Stimulated activated CD4-positive, alpha-beta T cell treated with anti-CD3 and anti-CD28 coated beads, Interleukin-1b, Interleukin-23, amount 100 ng/mL, for 4 hours (primary cell): Measurements from ENCODE around the gene EAF2.
A peak's percentile ranks its signal among the peaks of the same experiment; 100 is the strongest.
"Not testable (repeated sequence)": the region's sequence is repeated elsewhere in the genome, so short reads cannot be mapped to it uniquely, and the experiment has no call there.

Experiments used
- DNase-seq, 2 donors: peaks; one replicate each; pipeline ENCODE4 v3.0.0-alpha.2; 2020; ENCODE audit warnings: low read depth in 2 of 2

EAF2 gene

DNA sequence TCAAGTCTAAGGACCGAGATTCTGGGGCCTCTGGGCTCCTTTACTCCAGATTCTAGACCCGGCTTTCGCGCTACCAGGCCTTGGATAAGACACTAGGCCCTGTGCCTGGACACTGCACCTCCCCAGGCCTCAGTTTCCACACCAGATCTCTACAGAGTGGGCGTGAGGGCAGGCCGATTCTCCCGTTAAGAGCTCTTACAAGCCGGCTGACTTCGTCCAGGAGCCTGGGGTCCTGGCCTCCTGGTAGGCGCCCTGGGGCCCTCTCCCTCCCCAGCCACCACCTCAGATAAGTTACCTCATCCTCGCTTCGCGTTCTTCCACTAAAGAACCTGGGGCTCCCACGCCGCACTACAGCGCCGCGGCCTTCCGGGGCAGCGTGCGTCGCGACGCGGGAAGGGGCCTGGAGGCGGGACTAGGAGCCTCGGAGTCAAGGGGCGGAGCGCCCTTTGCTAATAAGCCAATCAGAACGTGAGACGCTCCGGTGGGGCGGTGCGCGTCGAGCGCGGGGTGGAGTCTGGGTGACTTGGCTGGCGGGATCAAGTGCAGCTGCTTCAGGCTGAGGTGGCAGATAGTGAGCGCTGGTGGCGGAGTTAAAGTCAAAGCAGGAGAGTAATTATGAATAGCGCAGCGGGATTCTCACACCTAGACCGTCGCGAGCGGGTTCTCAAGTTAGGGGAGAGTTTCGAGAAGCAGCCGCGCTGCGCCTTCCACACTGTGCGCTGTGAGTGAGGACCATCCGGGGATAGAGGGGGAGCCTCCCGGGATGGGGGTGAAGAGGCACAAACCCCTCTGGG lies at the start of gene EAF2, which contains the start of gene IQCB1:
Gene EAF2 (plus strand): TSS at position 539 of the 794 bp plus-strand sequence. CDS start 77 bp downstream, at position 616.
Gene IQCB1 (minus strand): TSS at position 390 of the 794 bp plus-strand sequence. CDS start 6,100 bp downstream, outside the sequence.
- DNase-seq: peak; percentile 90 to 93

DNA sequence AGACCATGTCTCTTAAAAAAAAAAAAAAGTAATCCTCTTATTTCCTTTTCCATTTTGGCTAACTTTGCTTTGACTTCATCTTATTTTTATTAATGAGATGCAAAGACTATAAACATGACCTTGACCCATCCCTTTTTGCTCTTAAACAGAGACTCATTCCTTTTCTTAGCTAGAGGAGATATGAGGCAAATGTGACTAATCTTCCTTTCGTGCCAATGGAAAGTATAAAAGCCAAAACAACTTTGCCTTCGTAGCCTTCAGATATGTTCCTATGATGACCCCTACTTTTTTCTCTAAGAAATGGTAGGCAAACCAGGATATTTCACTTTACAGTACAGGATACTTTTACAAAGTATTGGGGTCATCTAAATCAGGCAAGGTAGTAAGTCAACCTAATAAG lies 48.5 kb upstream of the EAF2 start:
- no peak for DNase-seq

DNA sequence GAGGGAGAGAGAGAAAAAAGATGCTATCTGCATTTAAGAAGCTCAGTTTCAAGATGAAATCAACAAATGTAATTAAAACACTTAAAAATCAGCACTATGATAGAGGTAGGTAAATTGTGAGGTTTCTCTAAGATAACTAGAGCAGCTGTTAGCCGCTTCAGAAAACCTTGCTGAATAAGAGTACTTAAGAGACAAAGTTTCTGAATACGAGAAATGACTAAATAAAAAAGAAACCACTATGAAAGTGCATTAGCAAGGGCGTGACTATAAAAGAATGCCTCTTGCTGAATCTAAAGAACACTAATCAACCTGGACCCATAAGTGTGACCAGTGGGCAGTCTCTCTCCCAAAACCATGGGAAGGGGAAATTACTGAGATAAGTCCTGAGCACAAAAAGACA lies 41.9 kb upstream of the EAF2 start:
- no peak for DNase-seq

DNA sequence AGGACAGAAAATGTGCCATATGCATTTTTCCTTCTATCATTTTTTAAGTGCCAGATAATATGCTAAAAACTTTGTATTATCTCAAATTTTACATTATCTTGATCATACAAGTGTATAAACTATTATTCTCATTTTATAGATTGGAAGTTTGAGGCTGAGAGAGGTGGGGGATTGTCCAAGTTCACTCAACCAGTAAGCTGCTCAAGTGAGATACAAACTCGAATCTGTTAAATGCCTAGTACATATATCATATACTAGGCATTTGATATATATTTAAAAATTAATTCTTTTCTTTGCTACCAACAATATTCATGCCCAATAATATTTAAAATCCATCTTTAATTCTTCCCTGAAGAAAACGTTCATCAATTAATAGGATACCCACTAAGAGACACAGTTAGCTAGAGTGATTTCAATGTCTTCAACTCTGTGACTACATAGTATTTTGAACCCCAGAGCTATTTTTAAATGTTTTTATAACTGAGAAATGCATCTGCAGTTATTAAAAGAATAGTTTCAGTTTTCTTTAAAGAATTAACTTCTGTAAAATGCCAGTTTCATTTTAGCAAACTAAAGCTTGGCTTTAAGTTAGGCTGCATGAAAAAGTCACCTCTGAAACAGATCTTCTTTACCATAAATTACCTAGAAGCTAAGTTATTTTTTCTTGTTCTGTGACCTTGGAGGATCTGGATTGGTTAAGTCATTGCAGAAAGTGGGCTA lies 40.6 kb upstream of the EAF2 start:
- DNase-seq: no peak

DNA sequence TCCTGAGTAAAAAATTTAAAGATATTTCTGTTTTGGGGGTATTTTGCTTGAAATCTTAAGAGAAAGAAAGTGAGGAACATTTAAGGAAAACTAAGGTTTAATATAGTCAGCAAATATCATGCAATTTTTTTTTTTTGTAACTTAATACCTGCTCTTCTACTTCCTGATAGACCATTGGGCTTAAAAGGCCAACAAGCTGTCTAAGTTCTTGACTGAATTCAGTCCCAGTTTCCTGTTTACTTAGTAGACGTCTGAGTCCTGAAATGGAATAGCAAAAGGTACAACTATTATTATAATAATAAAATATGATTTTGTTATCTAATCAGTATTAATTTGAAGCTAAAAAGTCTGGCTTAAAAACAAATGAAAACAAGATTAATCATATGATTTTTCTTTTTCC lies 38.0 kb upstream of the EAF2 start:
- no peak for DNase-seq

DNA sequence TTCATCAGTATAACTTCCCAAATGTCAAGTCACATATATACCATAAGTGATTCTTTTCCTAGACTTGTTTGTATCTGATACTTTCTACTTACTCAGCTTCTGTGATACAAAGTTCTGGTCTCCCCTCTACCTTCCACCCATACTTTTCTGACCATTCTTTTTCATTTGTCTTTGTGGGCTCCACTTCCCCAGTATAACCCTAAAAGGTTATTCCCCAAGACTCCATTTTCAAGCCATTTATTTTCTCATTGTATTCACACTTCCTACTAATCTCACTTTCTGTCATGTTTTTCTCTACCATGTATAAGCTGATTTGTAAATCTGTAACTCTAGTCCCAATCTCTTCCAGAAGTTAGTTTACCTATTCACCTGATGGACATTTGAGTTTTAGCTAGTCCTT lies 34.1 kb upstream of the EAF2 start:
- no peak for DNase-seq

DNA sequence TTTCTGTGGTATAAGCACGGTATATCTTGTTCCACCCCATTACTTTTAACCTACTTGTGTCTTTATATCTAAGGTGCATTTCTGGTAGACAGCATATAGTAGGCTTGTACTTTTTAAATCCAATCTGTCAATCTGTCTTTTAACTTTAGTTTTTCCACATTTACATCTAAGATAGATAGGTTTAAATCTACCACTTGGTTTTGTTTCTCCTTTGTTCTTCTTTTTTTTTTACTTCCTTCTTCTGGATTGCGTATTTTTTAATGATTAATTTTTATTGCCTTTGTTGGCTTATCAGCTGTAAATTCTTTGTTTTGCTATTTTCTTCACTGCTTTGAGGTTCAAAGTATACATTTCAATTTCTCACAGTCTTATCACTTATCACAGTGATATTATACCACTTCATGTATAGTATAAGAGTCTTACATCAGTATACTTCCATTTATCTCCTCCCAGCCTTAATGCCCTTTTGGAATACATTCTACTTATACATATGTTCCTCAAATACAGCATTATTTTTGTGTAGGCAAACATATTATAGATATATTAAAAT lies 31.2 kb upstream of the EAF2 start:
- DNase-seq: no peak

DNA sequence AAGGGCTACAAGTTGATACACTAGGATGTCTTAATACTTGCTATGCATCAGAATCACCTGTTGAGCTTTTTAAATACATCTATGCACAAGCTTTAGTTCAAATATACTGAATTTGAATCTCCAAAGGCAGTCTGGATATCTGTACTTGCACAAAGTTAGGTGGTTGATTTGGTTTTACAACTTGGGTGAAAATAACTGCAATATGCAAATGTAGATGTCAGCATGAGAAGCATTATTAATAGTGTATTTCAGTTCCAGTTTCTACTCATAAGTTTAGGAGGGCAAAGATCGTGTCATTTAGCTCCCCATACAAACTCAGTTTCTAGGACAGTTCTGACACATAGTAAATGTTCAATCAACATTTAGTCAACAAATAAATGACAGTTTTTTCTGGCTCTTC lies 25.8 kb upstream of the EAF2 start:
- no peak for DNase-seq

DNA sequence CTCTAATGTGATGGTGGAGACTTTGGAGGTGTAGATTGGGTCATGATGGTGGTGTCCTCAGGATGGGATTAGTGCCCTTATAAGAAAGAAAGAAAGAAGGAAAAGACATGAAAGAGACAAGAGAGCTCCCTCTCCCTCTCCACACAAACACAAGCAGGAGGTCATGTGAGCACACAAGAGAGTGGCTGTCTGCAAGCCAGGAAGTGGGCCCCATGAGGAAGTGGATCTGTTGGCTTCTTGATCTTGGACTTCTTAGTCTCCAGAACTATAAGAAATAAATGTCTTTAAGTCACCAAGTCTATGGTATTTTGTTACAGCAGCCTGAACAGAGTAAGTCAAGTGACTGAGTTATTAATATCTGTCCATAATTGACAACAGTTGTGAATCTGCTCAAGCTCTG lies 17.3 kb upstream of the EAF2 start:
- DNase-seq: no peak

DNA sequence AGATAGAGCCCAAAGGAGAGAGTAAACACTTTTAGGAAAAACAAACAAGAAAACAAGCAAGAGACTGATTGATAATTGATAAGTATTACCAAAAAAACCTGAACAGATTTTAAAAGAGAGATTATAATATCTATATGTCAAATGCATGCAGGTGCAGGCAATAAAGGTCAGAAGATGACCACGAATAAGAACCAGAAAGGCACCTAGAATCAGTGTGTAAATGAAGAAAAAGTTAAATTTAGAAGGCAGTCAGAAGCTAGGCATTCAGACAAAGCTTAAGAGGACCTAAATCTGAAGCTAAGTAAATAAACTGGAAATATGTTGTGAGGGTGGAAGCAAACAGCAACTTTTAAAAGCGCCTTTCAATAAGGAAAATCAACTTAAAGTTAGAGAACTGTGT lies 16.4 kb upstream of the EAF2 start:
- no peak for DNase-seq

DNA sequence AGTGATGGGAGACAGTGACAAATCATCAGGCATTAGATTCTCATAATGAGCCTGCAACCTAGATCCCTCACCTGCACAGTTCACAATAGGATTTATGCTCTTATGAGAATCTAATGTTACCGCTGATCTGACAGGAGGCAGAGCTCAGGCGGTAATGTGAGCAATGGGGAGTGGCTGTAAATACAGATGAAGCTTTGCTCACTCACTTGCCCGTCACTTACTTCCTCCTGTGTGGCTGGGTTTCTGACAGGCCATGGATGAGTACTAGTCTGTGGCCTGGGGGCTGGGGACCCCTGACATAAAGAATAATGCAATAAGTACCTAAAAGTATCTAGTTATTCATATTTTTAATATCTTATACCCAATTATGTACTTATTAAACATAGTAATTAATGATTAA lies 15.8 kb upstream of the EAF2 start:
- no peak for DNase-seq

DNA sequence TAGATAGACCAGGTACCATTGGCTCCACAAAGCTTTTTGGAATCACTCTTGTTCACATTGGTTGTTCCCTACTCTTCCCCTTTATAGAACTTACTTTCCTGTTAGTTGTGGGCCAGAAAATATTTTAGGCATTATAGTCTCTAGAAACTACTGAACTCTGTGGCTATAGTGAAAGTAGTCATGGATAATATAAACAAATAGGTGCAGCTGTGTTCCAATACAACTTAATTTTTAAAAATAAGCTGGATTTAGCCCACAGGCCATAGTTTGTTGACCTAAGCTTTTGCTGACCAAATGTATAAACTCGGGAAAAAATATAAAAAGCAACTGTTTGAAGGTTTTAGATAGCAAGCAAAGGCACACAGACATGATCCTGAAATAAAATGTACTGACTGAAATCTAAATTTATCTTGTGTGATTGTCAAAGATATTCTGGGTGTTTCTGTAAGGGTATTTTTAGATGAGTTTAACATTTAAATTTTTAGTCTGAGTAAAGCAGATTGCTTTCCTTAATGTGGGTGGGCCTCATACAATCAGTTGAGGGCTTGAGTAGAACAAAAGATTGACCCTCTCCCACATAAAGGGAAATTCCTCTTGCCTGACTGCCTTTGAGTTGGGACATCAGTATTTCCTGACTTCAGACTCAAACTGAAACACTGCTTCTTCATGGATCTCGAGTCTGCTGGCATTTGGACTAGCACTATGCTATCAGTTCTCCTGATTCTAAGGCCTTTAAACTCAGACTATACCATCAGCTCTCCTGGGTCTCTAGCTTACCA lies 13.4 kb upstream of the EAF2 start:
- DNase-seq: no peak

DNA sequence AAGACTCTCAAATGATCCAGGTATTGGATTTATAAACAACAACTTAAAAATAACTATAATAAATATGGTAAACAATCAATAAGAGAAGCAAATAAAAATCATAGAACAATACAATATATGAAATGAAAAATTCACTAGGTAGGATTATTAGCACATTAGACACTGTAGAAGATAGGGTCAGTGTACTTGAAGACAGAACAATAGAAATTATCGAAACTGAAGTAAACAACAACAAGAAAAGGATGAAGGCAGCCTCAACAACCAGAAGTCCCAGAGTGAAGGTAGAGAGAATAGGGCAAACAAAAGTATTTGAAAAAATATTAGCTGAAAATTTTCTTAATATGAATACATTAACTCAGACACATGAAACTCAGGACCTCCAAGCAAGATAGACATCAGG lies 12.0 kb upstream of the EAF2 start:
- no peak for DNase-seq

DNA sequence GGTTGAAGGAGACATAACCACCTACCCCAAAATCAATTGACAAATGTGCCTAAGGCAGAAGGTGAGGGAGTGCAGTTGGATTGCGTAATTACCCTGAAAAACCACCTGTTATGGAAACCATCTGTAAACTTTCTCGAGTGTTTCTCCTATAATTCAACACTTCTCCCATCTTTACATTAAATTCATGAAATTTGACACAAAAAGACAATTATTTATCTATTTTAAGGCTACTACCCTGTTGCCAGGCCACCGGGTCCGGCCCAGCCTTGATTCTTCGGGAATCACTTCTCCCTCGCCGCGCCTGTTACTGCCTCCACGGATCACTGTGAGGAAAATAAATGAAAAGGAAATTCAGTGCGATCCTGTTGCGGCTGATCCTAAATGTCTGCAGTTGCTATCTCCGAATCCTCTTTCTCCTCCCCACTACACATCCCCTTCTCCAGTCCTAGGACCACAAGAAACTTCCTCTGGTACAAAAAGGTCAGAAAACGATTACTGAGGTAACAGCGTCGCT lies 795 bp upstream of the EAF2 start:
- DNase-seq: peak in 1 of 2 donors; percentile 1

DNA sequence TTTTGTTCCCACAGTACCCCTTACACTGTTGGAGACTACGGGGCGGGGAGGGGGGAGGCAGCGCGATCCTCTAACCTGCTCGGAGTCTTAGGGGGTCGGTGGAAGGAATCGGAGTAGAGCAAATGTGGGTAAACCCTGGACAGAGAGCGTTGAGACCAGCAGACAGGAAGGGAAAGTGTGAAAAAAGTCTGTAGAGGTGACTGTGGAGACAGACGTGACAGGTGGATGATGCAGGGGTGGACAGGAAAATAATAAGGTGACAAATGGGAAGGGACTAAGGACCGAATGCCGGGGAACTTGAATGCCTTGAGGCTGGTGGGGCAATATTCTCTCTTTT lies 424 bp downstream of the EAF2 start:
- DNase-seq: no peak

DNA sequence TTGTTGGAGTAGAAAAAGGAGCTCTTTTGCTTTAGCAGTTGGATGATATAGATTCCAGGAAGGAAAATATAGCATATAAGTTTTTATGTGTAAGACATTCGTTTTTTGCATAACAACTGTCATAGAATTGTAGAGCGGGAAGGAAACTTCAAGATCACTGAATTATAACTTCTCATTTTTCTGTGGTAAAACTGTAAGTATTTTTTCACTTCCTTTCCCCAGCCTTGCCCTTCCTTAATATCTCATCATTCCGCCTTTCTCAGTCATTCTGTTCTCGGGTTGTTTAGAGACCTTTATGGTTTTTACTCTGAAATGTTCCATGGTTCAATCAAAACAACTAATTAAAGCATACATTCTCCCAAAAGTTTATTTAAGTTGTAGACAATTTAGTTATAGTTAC lies 1.1 kb downstream of the EAF2 start:
- DNase-seq: no peak

DNA sequence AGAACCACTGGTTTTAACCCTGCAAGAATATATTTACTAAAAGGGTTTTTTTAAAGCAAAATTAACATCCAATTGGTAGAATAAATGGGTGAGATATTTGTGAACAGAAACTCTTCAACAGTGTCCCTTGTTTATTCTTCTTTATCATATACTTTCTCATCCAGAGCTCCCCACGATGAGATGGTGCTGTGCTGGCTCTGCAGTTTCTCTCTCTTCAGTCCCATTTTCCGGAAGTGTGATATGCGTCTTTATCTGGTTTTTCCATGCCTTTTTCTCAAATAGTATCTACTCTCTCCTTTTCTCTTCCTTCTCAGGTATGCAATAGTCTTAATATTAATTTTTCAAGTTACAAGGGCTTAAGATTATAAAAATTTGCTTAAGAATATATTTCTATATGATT lies 1.5 kb downstream of the EAF2 start:
- no peak for DNase-seq

DNA sequence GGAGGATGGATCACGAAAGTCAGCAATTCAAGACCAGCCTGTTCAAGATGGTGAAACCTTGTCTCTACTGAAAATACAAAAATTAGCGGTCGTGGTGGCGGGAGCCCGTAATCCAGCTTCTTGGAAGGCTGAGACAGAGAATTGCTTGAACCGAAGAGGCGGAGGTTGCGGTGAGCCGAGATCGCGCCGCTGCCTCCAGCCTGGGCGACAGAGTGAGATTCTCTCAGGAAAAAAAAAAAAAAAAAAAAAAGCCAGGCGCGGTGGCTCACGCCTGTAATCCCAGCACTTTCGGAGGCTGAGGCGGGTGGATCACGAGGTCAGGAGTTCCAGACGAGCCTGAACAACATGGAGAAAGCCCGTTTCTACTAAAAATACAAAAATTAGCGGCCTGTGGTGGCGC lies 5.0 kb downstream of the EAF2 start:
- no peak for DNase-seq

DNA sequence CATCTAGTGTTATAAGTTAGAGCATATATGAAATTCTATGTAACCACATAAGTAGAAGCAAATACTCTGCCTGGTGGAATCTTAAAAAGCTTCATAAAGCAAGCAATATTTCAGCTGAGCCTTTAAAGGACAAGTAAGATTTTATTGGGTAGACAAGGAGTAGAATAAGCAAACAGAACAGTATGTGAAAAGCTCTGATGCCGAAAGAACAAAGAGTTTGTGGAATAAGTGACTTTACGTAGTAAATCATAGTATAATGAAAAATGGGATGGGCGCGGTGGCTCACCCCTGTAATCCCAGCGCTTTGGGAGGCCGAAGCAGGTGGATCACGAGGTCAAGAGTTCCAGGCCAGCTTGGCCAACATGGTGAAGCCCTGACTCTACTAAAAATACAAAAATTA lies 9.9 kb downstream of the EAF2 start:
- DNase-seq: no peak

DNA sequence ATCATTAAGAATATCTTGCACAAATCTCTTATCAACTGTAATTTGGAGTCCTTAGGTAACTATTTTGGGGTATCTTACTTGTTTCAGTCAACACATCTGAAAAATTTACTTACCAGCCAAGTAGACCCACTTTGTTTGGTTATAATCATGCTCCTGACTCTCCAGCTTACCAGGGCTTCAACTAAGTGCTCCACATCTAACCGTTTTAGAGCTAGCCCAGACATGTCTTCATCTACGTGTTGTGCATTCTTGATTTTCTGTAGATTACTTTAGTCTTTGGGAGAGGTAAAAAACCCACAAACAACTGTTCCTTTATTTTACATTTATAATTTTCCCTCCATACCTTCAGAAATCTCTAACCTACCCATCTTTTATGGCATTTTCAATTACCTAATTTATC lies 17.2 kb downstream of the EAF2 start:
- no peak for DNase-seq

DNA sequence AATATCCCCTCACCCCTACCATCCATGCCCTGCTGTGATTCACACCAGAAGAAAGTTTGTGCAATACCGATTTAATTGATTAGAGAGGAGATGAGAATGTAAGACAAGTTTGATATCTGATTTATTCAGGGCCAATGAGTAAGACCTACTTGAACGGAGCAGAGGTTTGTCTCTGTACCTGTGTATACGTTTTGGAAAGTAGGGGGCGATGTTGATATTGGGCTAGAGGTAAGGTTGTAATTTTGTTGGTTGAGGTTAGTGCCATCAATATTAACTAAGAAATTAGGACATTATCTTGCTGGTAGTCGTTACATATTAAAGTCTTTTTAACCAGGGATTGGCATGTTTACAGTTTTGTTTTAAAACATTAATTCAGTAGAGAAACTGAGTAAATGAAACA lies 20.5 kb downstream of the EAF2 start:
- no peak for DNase-seq

DNA sequence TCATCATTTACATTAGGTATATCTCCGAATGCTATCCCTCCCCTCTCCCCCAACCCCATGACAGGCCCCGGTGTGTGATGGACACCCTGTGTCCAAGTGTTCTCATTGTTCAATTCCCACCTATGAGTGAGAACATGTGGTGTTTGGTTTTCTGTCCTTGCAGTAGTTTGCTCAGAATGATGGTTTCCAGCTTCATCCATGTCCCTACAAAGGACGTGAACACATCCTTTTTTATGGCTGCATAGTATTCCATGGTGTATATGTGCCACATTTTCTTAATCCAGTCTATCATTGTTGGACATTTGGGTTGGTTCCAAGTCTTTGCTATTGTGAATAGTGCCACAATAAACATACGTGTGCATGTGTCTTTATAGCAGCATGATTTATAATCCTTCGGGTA lies 22.8 kb downstream of the EAF2 start:
- DNase-seq: not testable (repeated sequence)
